Measurements from ENCODE around the gene SLC35D2.

The SLC35D2 gene

DNA sequence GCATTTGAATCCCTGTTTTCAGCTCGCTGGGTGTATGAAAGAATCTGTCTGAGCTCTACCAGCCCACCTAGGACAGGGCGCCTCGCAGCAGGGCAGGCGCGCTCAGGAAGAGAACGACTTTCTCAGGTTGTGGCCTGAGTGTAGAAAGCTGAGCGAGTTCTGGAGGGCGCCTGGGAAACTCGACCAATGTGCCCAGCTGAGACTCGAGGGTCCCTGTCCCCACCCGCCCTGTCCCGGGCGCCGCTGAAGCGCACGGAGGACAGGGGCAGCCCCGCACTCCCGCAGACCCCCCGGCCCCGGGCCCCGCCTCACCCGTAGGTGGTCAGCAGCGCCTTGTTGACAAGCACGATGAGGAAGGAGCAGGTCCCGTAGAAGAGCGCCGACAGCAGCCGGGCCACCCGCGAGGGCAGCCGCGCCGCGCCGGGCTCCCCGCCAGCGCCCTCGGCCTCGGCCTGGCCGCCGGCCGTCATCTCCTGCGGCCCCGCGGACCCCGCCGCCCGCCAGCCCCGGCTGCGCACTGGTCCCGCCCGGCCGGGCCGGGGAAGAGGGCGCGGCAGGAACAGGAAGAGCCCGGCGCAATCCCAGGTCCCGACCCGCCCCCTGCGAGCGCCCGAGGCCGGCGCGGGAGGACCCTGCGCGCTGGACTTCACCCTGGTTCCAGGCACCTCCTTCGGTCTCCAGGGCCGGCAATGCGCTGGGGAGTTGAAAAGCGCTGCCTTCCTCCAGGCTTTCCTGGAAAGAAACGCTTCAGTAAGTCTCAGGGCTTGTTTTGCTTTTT lies at the start of gene SLC35D2:
TSS of gene SLC35D2 (minus strand) at position 547 of the 778 bp plus-strand sequence. CDS start at position 470, 77 bp downstream.
- DNase-seq, result peak; percentile 36

DNA sequence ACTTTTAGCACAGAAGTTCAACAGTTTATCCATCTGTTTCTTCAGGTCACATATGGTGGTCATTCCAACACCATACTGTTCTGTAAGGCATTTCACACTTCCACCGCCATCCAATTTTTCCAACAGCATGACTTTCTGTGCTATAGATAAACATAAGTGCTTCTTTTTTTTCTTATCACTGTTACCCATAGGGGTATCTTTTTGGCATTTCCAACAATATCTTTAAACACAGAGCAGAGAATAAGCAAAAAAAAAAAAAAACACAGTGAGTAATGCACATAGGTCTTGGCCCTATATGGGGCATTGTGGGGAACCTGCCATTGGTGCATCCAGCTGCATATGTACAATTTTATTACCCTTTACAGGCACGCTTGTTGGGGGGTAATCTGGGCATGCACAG lies 46.9 kb upstream of the SLC35D2 start:
- no peak for DNase-seq

- no peak for DNase-seq
These were observed 46.2 kb upstream of the SLC35D2 start for GRCh38 chr9:96429732-96430131.

DNA sequence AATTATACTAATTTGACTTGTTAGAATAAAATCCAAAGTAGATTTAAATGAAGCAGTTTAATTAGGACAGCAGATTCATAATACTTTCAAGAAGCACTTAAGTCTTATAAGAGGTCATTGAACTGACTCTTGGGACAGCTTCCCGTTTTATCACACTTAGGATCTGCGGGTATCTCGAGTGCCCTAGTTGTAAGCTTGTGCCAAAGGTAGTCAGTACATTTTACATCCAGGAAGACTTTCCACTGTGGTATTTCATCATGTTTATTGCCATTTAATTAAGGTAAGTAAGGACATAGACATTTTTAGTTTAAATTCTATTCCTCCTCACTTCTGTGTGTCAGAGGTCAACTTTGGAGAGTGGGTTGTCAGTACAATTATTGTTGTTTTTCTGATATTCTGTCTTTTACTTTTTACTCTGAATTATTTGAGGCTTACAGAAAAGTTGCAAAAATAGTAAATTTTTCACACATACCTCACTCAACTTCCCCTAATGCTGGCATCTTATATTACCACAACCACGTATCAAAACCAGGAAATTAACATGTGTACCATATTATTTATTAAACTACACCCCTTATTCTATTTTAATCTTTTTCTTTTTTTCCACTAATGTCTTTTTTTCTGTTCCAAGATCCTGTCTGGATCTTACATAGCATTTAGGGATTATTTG lies 42.1 kb upstream of the SLC35D2 start:
- DNase-seq, result no peak

GRCh38 chr9:96423985-96424336 lies 40.5 kb upstream of the SLC35D2 start:
- no peak for DNase-seq

DNA sequence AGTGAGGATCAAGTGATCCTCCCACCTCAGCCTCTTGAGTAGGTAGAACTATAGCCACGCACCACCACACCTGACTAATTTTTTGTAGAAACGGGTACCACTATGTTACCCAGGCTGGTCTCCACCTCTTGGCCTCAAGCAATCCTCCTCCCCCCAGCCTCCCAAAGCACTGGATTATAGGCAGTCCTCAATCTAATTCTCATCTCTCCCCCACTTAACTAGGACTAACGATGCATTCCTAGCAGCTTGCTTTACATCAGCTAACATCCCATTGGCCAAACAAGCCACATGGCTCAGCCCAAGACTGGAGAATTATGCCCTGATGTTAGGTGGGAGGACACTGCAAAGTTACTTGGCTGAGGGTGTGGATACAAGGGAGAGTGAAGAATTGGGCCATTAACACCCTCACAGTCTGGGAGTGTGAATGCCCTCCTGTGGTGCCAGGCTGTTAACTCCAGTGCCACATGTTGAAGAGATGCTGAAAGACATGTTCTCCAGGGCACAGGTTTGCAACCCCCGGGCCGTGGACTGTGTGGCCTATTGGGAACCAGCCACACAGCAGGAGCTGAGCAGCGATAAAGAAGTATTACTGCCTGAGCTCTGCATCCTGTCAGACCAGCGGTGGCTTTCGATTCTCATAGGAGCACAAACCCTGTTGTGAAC lies 39.9 kb upstream of the SLC35D2 start:
- no peak for DNase-seq

DNA sequence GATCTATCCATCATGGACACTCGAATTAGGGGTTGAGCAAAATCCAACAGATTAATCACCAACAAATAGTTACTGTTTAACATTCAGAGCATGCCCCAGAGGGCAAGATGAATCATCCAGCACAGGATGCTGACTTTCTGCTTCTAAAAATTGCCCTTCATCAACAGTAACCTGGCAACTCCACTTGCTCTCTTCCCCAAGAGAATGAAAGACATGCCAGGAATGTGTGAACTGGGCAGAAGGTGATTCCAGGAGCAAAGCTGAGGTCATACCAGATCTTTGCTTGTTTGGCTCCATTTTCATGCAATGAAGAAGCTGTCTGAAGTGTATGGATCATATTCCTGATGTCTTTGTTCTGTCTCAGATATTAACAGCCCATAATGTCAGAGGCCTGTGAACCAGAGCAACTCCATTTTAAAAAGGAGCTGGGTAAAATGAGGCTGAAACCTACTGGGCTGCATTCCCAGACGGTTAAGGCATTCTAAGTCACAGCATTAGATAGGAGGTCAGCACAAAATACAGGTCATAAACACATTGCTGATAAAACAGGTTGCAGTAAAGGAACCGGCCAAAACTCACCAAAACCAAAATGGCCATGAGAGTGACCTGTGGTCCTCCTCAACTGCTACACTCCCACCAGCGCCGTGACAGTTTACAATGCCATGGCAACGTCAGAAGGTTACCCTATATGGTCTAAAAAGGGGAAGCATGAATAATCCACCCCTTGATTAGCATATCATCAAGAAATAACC lies 37.1 kb upstream of the SLC35D2 start:
- DNase-seq, result peak; percentile 97

GRCh38 chr9:96419691-96419969 lies 36.1 kb upstream of the SLC35D2 start:
- DNase-seq, result no peak

DNA sequence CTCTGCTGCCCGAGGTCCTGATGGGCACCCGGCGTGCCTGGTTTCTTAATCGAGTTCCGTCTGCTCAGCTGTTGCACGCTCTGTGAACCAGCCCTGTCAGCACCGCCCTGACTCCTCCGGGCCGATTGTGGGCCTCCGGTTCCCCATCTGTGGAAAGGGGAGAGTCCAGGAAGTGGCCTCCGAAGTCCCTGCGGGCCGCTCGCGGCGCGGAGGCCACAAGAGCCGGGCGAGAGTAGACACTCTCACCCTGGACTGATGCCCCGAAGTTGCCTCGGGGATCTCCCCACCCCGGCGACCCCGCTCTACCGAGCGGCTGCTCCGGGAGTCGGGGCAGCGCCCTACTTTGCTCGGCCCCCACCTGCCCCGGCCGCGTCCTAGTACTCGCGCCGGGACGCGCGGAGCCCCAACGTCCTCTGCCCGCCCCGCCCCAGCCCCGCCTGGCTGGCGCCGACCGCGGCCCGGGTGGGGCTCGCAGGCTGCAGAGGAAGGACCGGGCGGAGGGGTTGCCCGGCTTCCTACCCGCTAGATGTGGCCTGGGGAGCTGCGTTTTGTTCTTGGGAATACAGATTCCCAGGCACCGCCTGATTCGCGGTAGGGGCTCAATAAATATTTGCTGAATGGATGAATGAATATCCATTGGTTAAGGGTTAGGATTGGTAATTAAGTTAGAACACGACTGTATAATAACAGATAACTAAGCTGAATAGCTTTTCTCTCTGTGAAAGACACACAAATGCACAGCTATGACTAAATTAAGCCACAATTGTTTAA lies 35.6 kb upstream of the SLC35D2 start:
- peak; percentile 52 for DNase-seq

DNA sequence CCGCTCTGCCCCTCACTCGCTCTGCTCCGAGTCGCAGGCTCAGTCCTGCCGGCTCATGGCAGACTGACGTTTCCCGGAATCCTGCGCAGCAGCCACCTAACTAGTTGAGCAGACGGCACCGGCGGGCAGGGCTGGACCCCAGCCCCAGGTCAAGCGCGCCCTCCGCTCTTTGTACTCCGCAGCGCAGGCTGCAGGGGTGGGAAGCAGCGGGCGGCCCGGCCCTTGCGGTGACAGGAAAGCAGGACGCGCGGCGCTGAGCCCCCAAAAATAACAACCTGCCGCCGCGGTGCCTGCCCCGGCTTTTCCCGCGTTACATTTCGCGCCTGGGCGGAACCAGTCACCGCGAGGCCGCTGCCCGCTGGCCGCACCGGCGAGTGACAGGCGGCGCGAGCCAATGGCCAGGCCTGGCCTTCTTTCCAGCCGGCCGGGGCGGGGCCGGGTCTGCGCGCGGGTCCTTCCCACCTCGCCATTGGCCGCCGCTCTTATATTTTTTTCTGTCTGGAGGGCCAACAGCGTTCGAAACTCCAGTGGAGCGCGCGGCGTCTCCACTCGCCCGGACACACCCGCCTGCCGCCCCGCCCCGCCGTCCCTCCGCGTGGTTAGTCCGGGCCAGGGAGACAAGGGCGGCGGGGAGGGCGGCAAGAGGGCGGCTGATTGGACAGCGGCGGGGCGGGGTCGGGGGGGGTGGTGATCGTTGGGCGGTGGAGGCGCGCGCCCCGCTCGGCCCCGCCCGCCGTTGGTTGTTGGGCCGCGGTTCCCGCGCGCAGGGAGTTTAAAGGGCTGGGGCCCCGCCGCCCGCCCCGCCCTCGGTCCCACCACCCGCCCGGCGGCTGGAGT lies 34.8 kb upstream of the SLC35D2 start, which contains the start of gene ZNF367:
TSS of gene ZNF367 (minus strand) at position 288 of the 837 bp plus-strand sequence. CDS start 338 bp downstream, outside the sequence.
- DNase-seq, result peak; percentile 99

DNA sequence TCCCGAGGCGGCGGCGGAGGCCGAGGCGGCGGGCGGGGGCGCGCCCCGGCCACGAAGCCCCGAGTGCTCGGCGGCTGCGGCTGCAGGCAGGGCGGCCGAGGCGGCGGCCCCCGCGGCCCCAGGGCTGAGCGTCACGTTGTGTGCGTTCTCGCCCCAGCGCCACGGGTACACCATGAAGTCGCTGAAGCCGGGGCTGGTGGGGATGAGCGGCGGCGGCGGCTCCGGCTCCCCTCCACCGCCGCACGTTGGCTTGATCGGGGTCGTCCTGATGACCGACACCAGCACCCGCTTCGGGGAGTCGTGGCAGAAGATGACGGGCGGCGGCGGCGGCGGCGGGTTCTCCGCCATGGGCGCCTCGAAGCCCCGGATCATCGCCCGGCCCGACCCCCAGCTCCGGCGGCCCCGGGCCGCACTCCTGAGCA lies 34.2 kb upstream of the SLC35D2 start:
- DNase-seq, result peak; percentile 3

DNA sequence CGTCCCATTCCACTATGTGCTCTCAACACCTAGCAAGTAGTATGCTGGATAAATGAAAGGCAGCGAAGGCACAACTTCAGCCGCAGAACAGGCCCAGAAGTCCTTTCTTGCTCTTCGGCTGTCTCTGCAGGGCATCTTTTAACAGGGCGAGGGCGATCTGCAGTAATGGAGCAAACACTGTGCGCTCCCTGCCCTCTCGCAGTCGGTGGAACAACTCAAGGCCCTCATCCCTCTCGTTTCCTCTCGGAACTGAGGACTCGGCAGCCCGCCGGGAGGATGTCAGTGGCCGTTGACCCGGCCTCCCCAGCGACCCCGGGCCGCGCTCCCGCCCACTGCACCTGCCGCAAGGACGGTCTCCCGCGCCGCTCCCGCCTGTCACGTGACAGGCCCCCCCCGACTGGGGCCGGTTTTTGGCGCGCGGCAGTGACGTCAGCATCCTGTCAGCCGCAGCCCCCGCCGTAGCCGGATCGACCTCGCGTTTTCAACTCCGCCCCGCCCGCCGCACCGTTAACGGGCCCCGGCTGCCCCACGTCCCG lies 33.6 kb upstream of the SLC35D2 start:
- peak; percentile 83 for DNase-seq

DNA sequence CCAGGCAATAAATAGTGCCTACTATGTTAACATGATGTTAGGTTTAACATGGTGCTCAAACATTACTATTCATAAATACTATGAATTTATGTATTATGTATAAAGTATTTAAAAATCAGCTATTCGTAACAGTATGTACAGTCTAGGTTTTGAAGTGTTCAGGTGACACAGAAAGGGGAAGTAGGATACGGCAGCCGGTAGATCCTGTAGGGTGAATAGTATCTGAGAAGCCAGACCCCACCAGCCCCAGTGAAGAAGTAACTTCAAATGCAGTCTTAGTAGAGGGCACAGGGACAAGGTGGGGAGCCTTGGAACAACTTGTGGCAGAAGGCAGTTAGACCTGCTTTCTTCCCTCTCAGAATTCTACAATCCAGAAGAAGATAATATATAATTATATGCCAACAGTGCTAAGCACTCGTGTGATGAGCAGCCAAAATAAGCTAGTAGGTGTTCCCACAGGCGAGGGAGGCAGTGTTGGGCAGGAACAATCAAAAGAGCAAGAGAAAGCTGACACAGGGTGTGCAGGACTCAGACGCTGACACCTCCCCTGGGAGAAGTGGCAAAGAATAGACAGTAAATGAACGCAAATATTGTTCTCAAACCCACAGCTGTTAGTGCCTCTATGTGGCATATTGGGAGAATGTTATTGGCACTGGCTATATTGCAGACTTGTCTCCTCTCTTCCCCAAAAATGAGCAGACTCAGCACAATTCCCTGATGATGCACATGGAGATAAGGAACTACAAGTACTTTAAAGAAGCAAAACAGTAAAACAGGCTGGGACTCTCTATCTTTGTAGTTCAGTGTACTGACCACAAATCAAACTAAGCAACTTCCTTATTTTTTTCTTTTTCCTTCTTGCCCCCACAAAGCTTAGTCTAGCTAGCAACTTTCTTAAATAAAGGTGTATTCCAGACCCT lies 30.1 kb upstream of the SLC35D2 start:
- DNase-seq, result no peak

DNA sequence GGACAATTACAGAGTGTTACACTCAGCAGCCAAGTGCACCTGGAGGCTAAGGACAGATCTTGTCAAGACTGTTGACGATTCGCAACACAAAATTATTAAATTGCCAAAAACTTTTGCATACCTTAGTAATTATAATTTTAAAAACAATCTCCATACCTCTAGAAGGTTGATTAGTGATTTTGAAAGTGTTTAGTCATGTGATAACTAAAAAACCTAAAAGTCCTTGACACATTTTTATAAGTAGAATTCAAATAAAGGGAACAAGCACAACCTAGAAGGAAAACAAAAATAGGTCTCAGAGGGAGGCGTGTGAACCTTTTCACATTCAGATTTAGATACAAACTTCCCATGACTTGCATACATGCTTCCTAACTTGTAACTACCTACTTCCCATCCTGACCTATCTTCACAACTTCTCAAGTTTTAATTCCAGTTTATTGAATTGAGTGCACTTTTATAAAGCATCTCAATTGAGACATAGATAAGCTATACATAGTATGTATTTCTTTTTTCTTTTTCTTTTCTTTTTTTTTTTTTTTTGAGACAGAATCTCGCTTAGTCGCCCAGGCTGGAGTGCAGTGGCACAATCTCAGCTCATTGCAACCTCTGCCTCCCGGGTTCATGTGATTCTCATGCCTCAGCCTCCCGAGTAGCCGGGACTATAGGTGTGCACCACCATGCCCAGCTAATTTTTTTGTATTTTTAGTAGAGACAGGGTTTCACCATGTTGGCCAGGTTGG lies 28.8 kb upstream of the SLC35D2 start:
- no peak for DNase-seq

DNA sequence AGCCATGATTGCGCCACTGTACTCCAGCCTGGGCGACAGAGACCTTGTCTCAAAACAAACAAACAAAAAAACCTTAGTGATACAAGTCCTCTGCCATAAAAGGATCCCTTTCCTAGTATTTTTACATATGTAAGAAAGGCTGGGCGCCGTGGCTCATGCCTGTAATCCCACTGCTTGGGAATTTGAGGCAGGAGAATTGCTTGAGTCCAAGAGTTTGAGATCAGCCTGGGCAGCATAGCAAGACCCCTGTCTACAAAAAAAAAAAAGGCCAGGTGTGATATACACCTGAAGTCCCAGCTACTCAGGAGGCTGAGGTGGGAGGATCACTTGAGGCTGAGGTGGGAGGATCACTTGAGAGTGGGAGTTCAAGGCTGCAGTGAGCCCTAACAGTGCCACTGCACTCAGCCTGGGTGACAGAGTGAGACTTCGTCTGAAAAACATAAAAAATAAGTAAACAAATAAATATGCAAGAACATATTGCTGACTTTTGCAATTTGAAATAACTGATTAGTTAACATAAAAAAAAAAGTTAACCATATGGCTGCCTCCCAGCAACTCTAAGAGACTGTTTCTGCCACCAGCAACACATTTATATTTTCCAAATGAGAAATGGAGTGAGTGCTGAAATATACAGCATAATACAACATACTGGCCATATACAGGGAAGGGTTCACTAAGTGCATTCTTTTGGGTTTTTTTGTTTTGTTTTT lies 27.8 kb upstream of the SLC35D2 start:
- no peak for DNase-seq

DNA sequence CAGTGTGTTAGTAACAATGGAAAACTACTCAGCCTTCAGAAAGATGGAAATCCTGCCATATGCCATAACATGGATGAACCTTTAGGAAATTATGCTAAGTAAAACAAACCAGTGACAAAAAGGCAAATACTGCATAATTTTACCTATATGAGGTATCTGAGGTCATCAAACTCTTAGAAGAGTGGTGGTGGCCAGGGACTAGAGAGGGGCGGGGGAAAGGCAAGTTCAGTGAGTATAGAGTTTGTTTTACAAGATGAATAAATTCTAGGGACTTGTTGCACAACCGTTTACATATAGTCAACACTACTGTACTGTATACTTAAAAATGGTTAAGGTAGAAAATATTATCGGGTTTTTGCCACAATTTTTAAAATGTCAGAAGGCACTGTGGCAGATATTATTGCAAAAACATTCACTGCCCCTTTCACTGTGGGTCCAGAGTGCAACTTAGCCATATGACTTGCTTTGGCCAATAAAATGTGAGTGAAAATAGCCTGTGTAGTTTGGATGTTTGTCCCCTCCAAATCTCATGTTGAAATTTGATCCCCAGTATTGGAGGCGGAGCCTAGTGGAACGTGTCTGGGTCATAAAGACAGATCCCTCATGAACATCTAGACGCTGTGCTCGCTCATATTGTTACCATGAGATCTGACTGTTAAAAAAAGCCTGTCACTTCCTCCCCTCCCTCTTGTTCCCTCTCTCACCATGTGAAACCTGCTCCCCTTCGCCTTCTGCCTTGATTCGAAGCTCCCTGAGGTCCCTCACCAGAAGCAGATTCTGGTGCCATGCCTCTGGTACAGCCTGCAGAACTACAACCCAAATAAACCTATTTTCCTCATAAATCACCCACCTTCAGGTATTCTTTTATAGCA lies 25.1 kb upstream of the SLC35D2 start:
- no peak for DNase-seq

DNA sequence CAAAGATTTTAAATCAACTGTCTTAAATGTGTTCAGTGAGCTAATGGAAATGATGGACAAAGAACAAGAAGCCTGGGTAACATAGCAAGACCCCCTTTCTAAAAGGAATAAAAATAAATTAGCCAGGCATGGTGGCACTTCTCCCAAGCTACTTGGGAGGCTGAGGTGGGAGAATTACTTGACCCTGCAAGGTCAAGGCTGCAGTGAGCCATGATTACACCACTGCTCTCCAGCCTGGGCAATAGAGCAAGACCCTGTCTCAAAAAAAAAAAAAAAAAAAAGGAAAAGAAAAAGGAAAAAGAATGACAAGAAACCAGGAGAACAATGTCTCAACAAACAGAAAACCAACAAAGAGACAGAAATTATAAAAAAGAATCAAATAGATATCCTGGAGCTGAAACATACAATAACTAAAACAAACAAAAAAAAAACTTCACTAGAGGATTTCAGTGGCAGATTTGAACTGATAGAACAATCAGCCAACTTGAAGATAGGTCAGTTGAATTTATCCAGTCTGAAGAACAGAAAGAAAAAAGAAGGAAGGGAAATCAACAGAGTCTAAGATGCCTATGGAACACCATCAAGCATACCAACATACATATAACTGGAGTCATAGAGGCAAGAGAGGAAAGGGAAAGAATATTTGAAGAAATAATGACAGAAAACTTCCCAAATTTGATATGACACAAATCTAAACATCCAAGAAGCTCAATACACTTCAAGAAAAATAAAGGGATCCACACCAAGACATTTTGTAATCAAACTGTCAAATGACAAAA lies 16.8 kb upstream of the SLC35D2 start:
- DNase-seq, result no peak
